Measurements from ENCODE around the gene SUSD4.

Gene SUSD4

DNA sequence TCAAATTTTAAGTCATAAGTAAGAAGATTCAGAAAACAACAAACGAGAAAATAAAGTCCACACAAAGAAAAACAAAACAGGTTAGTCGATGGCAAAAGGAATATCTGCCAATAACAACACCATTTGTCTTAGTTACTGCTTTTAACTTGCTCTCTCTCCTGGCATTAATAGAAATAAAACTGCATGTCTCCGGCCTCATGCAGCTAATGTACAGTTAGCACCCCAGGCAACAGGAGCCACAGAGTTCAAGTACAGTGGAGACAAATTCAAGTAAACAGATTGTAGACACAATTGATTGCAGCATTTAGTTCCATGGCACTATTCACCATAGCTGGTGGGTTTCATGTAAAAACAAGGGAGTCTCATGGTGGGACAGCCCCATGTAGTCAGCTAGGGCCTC is 33.5 kb downstream of the SUSD4 start:
- DNase-seq, result no peak

DNA sequence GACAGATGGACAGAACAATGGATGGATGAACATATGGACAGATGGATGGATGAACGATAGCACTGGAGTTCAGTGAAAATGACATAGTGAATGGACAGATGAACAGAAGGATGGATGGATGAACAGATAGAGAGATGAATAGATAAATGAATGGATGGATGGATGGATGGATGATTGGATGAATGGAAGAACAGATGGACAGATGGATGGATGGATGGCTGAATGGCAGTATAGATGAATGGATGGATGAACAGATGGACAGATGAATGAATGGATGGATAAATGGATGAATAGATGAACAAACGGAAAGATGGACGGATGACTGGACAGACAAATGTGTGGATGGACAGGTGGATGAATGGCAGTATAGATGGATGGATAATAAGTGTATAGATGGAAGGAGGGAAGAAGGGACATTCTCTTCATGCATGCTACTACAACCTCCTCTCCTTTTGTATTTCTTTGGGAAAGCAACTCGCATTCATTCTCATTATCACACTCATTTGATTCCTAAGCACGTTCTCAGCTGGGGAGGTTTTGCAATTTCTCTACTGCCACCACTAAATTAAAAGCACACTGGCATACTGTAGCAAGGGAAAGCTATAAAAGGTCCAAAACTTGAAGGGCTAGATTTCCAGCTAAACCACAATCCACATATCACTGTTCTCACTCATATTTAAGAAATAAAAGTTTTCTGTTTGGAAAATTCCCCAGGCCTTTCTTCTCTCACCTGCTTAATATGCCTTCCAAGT is 34.1 kb downstream of the SUSD4 start:
- no peak for DNase-seq

DNA sequence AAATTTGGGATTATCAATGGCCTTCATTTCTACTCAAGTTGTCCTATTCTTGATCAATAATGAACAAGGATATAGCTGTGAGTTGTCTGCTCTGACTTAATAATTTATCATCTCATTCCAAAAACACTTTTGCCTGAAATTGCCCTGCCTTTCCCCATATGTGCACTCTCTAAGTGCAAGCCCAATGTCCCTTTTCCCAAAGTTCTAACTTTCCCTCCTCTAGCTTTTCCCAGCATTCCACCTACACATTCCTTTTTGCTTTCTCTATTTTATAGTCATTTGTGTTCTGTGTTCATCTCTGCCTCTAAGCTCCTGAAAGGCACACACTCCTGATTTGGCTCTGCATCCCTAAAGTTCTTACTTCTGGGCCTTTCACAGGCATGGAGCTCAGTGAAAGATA is 34.7 kb downstream of the SUSD4 start:
- no peak for DNase-seq

- no peak for DNase-seq
These were observed 35.4 kb downstream of the SUSD4 start for GRCh38 chr1:223328566-223328965.

- no peak for DNase-seq
These were observed 37.2 kb downstream of the SUSD4 start for GRCh38 chr1:223326776-223327175.

GRCh38 chr1:223323491-223324484 is 40.2 kb downstream of the SUSD4 start:
- DNase-seq, result no peak

DNA sequence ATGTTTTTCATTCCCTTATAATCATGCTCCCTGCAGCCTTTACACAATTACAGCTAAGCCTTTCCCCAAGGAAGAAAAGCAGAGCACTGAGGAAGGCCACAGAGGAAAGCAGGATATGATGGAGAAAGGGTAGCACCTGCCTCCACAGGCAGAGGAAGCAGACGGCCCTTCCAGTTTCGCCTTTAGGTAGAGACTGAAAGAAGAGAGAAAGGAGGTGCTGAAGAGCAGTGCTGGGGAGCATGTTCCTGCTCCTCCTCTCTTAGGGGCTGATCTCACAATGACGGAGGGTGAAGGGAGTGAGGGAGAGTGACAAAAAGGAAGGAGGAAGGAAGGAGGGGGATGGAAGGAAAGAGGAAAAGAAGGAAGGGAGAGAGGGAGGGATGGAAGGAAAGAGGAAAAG is 41.1 kb downstream of the SUSD4 start:
- no peak for DNase-seq

DNA sequence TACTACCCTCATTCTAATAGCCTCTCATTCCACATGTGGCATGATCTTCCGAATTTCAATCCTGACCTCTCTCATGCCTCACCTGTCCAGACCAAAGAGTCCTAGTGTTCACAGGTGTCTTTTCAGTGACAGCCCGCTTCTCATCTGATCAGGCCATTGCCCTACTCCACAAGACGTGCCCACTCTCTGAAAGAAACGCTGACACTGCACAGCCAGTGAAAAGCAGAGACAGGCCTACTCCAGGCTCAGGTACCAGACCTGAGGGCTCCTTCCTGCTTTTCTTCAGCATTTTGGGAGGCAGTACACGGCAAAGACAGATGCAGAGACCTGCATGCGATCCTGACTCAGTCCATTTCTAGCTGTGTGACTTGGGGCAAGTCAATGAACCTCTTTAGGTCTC is 43.0 kb downstream of the SUSD4 start:
- DNase-seq, result no peak

GRCh38 chr1:223319905-223320580 is 43.9 kb downstream of the SUSD4 start:
- DNase-seq, result peak in 1 of 51 donors; percentile 27

DNA sequence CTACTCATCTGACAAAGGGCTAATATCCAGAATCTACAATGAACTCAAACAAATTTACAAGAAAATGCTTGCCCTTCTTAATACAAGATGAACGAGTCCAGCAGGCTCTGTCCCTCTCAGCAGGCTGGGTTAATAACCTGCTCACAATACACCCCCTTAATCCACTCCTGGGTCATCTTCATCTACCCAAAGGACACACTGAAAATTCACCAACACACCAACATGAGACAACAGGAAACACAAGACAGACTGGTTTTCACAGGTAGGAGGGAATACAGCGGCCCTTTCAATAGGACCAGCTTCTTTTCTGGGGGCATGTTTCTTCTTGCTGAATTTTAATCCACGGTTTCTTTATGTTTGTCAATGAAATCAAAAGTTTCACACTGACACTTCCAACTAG is 44.6 kb downstream of the SUSD4 start:
- DNase-seq, result no peak

DNA sequence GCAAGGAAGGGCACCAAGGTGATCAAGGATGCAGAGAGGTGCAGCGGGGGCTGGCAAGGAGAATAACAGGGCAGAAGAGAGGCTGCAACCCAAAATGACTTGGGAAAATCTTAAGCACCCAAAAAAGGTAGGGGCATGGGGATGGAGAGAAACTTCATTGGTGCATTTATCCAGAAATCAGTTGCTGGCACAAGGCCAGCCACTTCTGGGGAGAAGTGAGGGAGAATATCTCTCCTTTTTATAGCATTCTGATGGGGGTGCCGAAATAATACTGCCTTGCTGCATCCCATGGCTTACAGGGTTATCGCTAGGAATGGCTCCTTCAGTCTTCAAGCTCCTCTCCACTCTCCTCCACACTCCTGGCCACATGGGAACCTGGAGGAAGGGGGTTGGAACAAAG is 47.9 kb downstream of the SUSD4 start:
- no peak for DNase-seq

DNA sequence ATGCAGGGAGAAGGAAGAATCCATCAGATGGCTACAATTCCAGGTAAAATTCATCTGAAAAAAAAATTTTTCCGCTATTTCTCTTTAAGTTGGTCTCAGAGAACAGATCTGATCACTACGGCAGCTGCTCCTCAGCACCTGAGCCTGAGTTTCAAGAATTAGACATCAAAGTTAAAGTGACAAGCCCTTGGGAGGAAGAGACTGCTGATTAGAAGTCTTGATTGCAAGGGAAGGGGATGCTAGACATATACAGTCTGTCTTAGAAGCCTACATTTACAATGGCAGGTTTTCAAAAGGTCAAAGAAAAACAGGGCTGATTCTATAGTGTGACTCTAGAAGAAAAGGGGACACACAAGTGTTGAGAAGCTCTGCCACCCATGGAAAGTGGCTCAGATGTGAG is 48.3 kb downstream of the SUSD4 start:
- no peak for DNase-seq

DNA sequence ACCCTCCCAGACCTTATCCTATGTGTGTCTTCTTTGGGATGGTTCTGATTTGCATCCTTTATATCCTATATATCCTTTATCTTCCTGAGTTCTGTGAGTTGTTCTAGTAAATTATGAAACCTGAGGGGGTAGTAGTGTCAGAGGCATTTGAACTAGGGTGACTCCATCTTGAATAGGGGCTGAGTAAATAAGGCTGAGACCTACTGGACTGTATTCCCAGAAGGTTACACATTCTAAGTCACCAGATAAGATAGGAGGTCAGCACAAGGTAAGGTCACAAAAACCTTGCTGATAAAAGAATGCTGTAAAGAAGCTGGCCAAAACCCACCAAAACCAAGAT is 50.6 kb downstream of the SUSD4 start:
- DNase-seq, result no peak

- no peak for DNase-seq
These were observed 51.1 kb downstream of the SUSD4 start for GRCh38 chr1:223312705-223313414.

DNA sequence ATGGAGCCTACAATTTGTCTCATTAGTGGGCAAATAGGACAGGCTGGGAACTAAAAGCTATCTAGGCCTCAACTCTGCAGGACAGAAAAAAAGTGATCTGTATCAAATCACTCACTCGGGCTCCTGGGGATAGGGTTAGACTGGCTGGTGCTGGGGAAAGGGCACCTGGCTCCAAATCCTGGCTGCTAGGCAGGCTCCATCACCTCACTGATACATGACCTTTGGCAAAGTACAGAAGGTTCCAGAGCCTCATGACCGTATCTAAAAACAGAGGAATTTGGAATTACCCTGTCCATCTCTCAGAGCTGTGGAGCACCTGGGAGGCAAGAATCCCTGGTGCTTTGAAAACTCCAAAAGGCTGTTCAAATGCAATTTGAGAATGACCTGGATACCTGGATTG is 51.7 kb downstream of the SUSD4 start:
- no peak for DNase-seq

GRCh38 chr1:223311826-223312225 is 52.1 kb downstream of the SUSD4 start:
- peak in 1 of 51 donors; percentile 11 for DNase-seq

DNA sequence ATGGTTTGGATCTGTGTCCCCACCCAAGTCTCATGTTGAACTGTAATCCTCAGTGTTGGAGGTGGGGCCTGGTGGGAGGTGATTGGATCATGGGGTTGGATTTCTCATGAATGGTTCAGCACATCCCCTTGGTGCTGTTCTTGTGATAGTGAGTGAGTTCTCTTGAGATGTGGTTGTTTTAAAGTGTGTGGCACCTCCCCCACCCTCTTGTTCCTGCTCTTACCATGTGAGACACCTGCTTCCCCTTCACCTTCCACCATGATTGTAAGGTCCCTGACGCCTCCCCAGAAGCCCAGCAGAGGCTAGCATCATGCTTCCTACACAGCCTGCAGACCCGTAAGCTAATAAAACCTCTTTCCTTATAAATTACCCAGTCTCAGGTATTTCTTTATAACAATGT is 55.8 kb downstream of the SUSD4 start:
- DNase-seq, result no peak

DNA sequence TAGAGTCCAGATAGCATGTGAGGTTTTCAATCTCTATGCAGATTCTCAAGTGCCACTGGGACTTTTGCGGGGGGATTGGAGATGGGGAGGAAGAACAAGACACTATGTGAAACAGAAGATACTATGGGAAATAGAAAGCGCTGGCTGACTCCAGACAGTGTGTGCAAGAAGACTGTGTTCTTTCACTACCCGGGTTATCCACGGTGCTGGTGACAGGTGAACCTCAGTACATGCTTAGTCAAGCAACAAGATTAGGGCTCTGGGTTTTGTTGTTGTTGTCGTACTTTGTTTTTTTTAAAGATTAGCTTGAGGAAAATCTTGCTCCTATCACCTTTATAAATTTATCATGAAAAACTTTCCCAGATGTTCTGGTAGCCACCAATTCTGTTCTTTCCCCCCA is 56.4 kb downstream of the SUSD4 start:
- no peak for DNase-seq

DNA sequence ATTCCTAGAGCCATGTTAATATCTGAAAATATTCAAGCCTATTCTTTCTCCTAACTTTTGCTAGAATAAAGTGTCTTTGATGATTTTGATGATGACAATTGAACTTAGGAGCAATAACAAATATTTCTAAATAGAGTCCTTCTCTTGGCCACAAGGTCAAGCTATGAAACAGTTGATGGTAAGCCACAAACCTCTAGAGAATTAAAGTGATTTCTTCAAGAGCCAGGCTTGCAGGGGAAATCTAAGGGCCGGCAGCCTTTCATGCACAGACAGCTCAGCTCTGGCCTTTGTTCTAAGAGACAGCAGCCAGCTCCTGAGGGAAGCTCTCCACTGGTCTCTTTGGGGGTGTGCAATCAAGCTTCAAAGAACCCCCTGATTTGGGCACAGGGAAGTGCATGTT is 59.0 kb downstream of the SUSD4 start:
- DNase-seq, result no peak

DNA sequence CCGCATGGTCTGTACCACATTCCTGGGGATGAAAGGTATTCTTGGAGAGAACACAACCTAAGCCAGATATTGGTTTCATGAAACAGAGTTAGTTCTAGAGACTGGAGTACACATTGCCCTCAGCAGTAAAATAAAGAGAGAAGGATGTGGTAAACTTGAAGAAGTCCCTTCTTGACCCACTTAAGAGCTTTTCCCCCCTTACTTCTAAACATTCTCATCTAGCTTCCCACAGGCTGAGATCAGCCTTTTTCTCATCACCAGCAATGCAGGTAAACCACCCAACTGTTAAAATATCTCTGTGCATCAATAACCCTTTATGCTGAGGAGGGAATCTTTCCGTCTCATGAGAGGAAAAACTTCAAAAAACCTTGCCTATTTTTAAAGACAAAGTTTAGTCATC is 62.6 kb downstream of the SUSD4 start:
- no peak for DNase-seq

GRCh38 chr1:223299553-223299952 is 64.4 kb downstream of the SUSD4 start:
- DNase-seq, result no peak

- DNase-seq, result no peak
These were observed 65.3 kb downstream of the SUSD4 start for GRCh38 chr1:223298701-223299100.

All from hypothalamus (tissue), 51 donors.